GM18951 (cell line): ENCODE data around the gene N4BP2L2.
"Not testable (repeated sequence)": the region's sequence is repeated elsewhere in the genome, so short reads cannot be mapped to it uniquely, and the experiment has no call there.

Experiments
- POLR2A ChIP-seq: IDR thresholded peaks from 4 replicates; pipeline ENCODE4 v1.6.1; 2011; ENCODE audit warnings: mild to moderate bottlenecking; ENCODE audit not compliant: insufficient read length, insufficient read depth; ENCODE audit errors: extremely low read depth
- in situ Hi-C: fragments of 300-500 bp; cut with MboI; formaldehyde crosslinking; loops from one replicate; pipeline ENCODE4 v1.12.0; 2022; ENCODE audit warnings: low sequenced_read_pairs, mixed read lengths, inconsistent platforms; ENCODE audit not compliant: unreplicated experiment

N4BP2L2 gene

DNA sequence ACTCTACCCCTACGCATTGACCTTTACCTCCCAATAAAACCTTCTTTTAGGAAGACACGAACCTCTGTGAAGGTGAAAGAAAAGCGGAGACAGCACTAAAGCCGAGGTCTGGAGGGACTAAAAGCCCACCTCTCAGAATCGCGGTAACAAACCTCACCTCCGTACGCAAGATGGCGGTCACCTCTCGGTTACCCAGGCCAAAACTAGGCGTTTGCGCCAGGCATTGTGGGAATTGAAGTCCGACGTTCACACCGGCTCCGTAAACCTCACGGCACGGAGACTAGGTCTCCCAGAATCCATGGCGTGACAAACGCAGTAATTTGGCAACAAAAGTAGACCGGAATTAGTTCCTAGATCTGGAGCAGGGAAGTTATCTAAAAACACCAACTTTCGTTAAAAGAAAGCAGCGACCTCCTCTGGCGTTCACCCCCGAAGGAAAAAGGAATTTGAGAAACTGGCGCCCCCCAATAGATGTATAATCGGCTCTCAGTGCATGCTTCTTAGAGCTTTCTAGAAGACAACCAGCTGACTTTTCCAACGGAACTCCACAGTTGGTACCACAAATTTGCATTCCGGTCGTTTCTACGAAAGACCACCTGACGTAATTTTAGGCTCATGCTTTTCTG is at the start of gene N4BP2L2:
N4BP2L2 (minus strand) TSS at position 175 of the 626 bp plus-strand sequence. CDS start 1,768 bp downstream, outside the sequence.
- in situ Hi-C loops: no loop called here
- TF ChIP-seq POLR2A: peak; percentile 42

DNA sequence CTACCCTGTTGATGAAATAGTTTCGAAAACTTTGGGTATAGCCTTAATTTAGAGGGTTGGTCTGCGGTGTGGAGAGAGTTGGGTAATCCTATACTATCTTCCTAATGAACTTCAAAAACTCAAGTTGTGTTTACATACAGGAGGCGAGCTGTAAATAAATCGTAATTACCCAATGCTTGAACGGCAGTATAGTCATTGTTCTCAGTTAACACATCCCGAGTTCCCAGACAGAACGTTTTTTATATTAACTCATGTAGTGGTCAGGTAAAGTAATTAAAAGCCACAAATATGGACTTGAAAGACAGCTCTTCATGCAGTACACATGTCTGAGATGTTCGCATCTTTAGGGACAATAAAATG is 49.2 kb upstream of the N4BP2L2 start:
- no peak for TF ChIP-seq POLR2A
- in situ Hi-C loops: loop anchor here (25.0 kb wide), 1 partner anchor 950 kb away; no protein-coding TSS in a partner anchor

DNA sequence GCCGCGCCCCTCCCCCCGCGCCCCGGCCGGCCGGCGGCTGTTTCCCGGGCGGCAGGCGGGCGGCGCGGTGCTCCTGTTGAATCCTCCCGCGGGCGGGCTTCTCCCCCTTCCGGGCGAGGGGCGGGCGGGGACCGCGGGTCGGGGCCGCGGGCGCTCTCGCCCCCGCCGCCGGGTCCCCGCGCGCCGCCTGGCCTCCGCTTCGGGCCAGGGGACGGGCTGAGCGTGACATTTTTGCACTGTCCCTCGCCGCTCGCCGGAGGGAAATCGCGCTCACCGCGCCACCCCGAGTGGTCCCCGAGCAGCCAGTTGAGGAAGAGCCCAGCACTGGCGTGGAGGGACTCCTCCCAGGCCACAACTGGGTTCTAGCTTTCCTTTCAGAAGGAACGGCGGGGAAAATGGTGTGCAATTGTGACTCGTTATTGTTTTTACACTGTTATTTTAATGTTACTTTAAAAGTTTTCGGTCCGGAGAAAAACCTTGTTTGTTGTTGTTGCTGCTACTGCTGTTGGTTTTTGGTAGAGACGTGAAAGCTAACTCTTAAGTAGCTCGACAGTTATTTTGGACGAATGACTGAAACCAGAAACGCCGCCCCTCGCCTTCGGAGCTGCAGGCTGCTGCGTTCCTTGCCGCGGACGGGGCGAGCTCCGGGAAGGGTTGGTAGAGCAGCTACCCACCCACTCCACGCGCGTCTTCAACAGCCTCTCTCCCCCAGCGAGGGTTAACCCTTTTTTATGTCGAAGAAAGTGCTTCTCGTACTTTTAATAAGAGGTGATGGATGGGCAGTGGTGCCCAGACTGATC is 48.6 kb upstream of the N4BP2L2 start:
- TF ChIP-seq POLR2A: peak; percentile 23
- in situ Hi-C loops: loop anchor here (25.0 kb wide), 1 partner anchor 950 kb away; no protein-coding TSS in a partner anchor

DNA sequence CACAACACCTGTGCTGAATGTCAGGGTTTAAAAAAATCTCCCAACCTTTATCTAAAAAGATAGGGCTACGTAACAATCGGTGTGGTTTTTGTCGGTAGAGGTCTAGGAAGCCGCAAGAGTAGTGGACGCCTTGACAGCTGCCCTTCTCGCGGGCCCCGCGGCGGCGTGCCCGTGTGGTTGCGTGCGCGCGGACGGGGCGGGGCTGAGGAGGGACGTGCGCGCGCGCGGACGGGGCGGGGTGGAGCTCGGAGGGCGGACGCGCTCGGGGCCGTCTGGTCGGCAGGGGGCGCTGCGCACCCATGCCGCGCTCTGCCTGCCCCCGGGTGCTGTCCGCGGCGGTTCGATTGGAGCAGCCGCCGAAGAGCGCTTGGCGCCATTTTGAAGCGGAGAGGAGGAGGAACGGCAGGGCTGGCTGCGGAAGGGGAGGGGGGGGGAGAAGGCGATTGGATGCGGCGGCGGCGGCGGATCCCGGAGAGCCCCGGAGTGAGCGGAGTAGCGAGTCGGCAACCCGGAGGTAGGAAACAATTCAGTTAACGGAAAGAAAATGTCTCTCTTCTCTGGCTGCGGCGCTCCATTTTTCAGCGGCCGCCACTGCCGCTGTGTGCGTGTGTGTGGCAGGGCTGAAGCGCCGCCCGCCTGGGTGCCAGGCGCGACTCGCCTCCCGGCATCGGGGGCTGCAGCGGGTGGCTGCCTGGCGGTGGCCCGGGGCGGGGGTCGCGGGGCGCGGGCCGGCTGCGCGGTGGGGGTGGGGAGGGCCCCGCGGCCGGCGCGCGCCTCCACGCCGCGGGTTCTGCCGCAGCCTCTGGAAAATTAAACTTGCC is 47.7 kb upstream of the N4BP2L2 start, which contains the start of gene PDS5B:
PDS5B (plus strand) TSS at position 373 of the 821 bp plus-strand sequence. CDS start 62,321 bp downstream, outside the sequence.
- in situ Hi-C loops: loop anchor here (25.0 kb wide), 1 partner anchor 951 kb away; no protein-coding TSS in a partner anchor
- TF ChIP-seq POLR2A: peak; percentile 86

DNA sequence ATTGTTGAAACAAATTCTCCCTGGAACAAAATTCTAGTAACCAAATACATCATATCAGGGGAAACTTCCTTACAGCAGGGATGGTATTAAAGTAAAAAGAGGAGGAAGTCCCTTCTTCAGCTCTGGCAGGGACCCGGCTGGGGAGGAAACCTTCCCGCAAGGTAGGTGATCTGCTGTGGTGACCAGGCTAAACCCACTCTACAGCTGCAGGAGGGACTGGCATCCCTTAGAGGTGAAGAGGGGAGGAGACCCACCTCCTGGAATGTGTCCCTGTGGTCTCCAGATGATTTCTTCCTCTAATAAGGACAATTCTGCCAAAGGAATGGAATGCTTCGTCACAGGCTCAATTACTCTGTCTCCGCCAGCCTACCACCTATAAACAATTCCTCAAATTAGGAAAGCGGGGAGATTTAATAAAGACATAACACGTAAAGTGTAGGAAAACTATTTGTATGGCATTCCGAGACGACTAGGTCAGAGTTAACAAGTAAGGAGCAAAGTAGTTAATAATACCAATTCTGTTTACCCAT is 47.0 kb upstream of the N4BP2L2 start:
- in situ Hi-C loops: loop anchor here (25.0 kb wide), 1 partner anchor 952 kb away; no protein-coding TSS in a partner anchor
- no peak for TF ChIP-seq POLR2A

DNA sequence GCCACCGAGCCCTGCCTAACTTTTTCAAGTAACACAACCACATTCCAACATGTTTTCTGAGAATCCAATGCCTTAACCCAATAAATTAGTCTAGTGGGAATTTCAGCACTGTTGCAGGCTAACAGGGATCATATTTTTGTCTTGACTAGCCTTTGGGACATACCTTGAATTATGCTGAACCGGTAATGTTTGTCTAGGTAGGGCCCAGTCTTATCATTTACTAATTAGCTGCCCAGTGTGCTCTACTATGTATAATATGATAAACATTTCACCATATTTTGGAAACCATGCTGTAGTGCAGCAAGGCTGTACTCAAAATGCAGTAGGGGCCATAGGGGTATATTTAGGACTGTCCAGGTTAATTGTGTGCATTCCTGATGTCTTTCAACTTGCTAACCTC is 44.4 kb upstream of the N4BP2L2 start:
- TF ChIP-seq POLR2A: no peak
- in situ Hi-C loops: loop anchor here (25.0 kb wide), 1 partner anchor 954 kb away; no protein-coding TSS in a partner anchor

DNA sequence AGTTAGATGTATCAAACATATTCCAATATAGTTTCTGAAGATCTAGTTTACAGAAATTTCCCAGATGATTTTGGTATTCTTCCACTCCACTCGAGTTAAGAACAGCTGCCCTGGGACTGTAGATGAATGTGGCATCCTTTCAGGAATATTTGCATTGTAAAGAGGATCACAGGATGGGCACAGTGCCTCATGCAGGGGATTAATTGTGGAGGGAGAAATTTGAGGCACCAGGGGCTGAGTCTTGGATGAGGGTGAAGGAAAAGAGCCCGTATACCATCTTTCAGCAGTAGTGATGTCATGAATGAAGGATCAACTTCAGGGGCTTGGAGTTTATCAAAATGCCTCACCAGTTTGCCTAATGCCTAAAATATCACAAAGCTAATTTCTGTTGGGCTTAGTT is 43.7 kb upstream of the N4BP2L2 start:
- no peak for TF ChIP-seq POLR2A
- in situ Hi-C loops: loop anchor here (25.0 kb wide), 1 partner anchor 955 kb away; no protein-coding TSS in a partner anchor

DNA sequence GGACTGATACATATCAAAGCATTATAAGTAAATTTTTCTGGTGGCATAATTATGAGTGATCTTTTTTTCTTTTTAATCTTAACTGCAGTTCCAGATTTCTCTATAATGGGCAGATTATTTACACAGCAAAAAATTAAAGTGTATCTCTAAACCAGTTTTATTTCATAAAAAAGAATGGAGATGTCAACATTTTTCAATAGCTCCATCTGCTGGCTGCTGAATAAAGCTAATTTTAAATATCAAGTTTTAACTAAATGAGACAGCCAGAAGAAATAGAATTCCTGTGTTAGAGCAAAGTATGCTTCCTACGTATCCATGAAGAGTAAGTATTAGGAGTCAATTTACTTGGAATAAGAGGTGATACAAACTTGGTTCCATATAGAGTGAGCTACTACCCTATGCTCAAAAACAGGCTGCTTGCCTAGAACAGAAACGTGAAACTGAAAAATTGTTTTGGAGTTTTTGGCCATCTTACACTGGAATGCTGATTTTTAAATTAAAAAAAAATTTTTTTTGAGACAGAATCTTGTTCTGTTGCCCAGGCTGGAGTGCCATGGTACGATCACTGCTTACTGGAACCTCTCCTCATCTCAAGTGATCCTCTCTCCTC is 42.7 kb upstream of the N4BP2L2 start:
- no peak for TF ChIP-seq POLR2A
- in situ Hi-C loops: loop anchor here (25.0 kb wide), 1 partner anchor 956 kb away; no protein-coding TSS in a partner anchor

DNA sequence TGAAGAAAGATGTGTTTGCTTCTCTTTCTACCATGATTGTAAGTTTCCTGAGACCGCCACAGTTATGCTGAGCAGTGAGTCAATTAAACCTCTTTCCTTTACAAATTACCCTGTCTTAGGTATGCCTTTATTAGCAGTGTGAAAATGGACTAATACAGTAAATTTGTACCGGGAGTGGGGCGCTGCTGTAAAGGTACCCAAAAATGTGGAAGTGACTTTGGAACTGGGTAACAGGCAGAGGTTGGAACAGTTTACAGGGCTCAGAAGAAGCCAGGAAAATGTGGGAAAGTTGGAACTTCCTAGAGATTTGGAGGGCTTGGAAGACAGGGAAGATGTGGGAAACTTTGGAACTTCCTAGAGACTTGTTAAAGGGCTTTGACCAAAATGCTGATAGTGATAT is 38.4 kb upstream of the N4BP2L2 start:
- in situ Hi-C loops: loop anchor here (25.0 kb wide), 1 partner anchor 960 kb away; no protein-coding TSS in a partner anchor

DNA sequence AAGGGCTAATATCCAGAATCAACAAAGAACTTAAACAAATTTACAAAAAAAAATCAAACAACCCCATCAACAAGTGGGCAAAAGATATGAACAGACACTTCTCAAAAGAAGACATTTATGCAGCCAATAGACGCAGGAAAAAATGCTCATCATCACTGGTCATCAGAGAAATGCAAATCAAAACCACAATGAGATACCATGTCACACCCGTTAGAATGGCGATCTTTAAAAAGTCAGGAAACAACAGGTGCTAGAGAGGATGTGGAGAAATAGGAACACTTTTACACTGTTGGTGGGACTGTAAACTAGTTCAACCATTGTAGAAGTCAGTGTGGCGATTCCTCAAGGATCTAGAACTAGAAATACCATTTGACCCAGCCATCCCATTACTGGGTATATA is 37.1 kb upstream of the N4BP2L2 start:
- in situ Hi-C loops: loop anchor here (25.0 kb wide), 1 partner anchor 962 kb away; no protein-coding TSS in a partner anchor

More for the DNA sequence above, 38.4 kb upstream of the N4BP2L2 start:
- no peak for TF ChIP-seq POLR2A

DNA sequence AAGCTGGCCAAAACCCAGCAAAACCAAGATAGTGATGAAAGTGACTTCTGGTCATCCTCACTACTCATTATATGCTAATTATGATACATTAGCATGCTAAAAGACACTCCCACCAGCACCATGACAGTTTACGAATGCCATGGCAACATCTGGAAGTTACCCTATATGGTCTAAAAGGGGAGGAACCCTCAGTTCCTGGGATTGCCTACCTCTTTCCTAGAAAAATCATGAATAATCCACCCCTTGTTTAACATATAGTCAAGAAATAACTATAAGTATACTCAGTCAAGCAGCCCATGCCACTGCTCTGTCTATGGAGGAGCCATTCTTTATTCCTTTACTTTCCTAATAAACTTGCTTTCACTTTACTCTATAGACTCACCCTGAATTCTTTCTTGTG is 22.2 kb upstream of the N4BP2L2 start:
- in situ Hi-C loops: not testable (repeated sequence)

DNA sequence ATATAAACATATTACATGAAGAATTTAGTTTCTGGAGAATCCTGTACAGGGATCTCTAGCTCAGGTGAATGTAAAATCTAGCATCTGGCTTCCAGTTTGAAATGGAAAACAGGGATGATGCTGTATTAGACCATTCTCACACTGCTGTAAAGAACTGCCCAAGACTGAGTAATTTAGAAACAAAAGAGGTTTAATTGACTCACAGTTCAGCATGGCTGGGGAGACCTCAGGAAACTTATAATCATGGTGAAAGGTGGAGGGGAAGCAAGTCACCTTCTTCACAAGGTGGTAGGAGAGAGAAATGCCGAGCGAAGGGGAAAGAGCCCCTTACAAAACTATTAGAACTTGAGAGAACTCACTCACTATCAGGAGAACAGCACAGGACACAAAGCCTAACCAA is 17.0 kb upstream of the N4BP2L2 start:
- no peak for TF ChIP-seq POLR2A
- in situ Hi-C loops: no loop called here
